Caco-2 (cell line): ENCODE results near the gene HIKESHI. TPM values are rescaled to one million over a fixed set of nuclear protein-coding genes. Genes with fewer than 3 reads are reported as not detected.
"Not testable (repeated sequence)": the region's sequence is repeated elsewhere in the genome, so short reads cannot be mapped to it uniquely, and the experiment has no call there.

Source experiments
- BruUV-seq: library from RNA; stranded (reverse); fragments of 400-500 nt; replicated peaks from 2 replicates; lab custom pipeline; 2021; lab: Mats Ljungman, UMichigan
- CTCF ChIA-PET: fragments of 300-600 bp; sonication (Branson Sonifier 250); formaldehyde crosslinking; loops from one replicate; lab custom pipeline; 2022; ENCODE audit warnings: antibody characterized with exemption; lab: Charles Lee
- POLR2A ChIA-PET: fragments of 300-600 bp; sonication (Branson Sonifier 250); formaldehyde crosslinking; loops from one replicate; lab custom pipeline; 2022; ENCODE audit warnings: antibody characterized with exemption; lab: Charles Lee
- DNase-seq, 2 experiments: peaks; one replicate each; pipeline versions ENCODE4 v3.0.0 to v3.0.0-alpha.2; 2020 to 2022
- H3K27me3 ChIP-seq: replicated peaks from 2 replicates; pipeline ENCODE4 v1.6.0; 2011; ENCODE audit warnings: low read length; ENCODE audit not compliant: control insufficient read depth, insufficient read depth
- H3K36me3 ChIP-seq: 2 replicates; pipeline ENCODE4 v1.5.1; 2011; ENCODE audit warnings: low read length; ENCODE audit not compliant: control insufficient read depth, insufficient read depth
- H3K4me1 ChIP-seq: fragments of 250-450 bp; sonication (Bioruptor Pico); 2 replicates; pipeline ENCODE4 v1.5.1; 2020; ENCODE audit warnings: mild to moderate bottlenecking
- H3K4me3 ChIP-seq: 2 replicates; pipeline ENCODE4 v1.5.1; 2011; ENCODE audit warnings: low read depth, mild to moderate bottlenecking, control low read depth, low read length
- H3K9me3 ChIP-seq: fragments of 250-450 bp; sonication (Bioruptor Pico); 2 replicates; pipeline ENCODE4 v1.5.1; 2020; ENCODE audit warnings: mild to moderate bottlenecking, moderate library complexity
- H3K27ac Mint-ChIP-seq: one replicate; pipeline ENCODE4 v1.8.0; 2022; ENCODE audit warnings: mixed read lengths; ENCODE audit not compliant: unreplicated experiment
- H3K27me3 Mint-ChIP-seq: one replicate; pipeline ENCODE4 v1.8.0; 2022; ENCODE audit warnings: mixed read lengths; ENCODE audit not compliant: insufficient read depth, unreplicated experiment
- H3K36me3 Mint-ChIP-seq: one replicate; pipeline ENCODE4 v1.8.0; 2022; ENCODE audit warnings: mild to moderate bottlenecking, mixed read lengths; ENCODE audit not compliant: insufficient read depth, unreplicated experiment
- H3K4me1 Mint-ChIP-seq: one replicate; pipeline ENCODE4 v1.8.0; 2022; ENCODE audit warnings: low read depth, mixed read lengths; ENCODE audit not compliant: unreplicated experiment
- H3K4me3 Mint-ChIP-seq: one replicate; pipeline ENCODE4 v1.8.0; 2022; ENCODE audit warnings: mild to moderate bottlenecking, moderate library complexity, mixed read lengths; ENCODE audit not compliant: unreplicated experiment
- H3K9me3 Mint-ChIP-seq: one replicate; pipeline ENCODE4 v1.8.0; 2022; ENCODE audit warnings: mixed read lengths; ENCODE audit not compliant: unreplicated experiment
- CTCF ChIP-seq, 2 experiments: fragments of 200-600 bp in 1 of 2; IDR thresholded peaks; 1 replicate in 1 of 2; 2 replicates in 1 of 2; pipeline versions ENCODE4 v1.5.1 to v1.8.0; 2011 to 2022; ENCODE audit warnings: antibody characterized with exemption in 1 of 2, control low read depth in 1 of 2, inconsistent platforms in 1 of 2, low read depth in 1 of 2, low read length in 1 of 2, mild to moderate bottlenecking in 1 of 2, moderate library complexity in 1 of 2; ENCODE audit not compliant: insufficient read depth in 1 of 2, severe bottlenecking in 1 of 2, unreplicated experiment in 1 of 2
- intact Hi-C: fragments of 100-400 bp; cut with micrococcal nuclease; formaldehyde crosslinking; loops from one replicate; pipeline ENCODE4 v1.10.0; 2022; ENCODE audit not compliant: unreplicated experiment
- total RNA-seq: library from RNA; stranded (reverse); gene quantifications from 2 replicates; pipeline ENCODE4 v1.2.3, GENCODE V29; 2022

The HIKESHI gene
- total RNA-seq, 1 experiment from 2014 or later: 82.0 TPM

- CTCF ChIA-PET: no interaction called here
- no peak for DNase-seq
- H3K9me3 Mint-ChIP-seq: no peaks in the 10 kb centered on the region
- H3K27ac Mint-ChIP-seq: no peak overlapping the region
- no TSS peak for BruUV-seq
- POLR2A ChIA-PET: no interaction called here
- Histone ChIP-seq H3K4me3 (no peak overlapping the region), H3K4me1 (no peaks in the 10 kb centered on the region), H3K36me3 (no peaks in the 10 kb centered on the region), H3K9me3 (no peaks in the 10 kb centered on the region), H3K27me3 (no peaks in the 10 kb centered on the region)
- no peaks in the 10 kb centered on the region for H3K27me3 Mint-ChIP-seq
- no peak overlapping the region for H3K4me3 Mint-ChIP-seq
- peaks cover 65% of the 10 kb centered on the region for H3K36me3 Mint-ChIP-seq
- peaks cover 5% of the 10 kb centered on the region for H3K4me1 Mint-ChIP-seq
- intact Hi-C loops: no loop called here
- TF ChIP-seq CTCF (IDR thresholded peaks at IDR 0.05; ENCODE audit: insufficient read depth in 1 of 2, low read depth in 1 of 2, low read length in 1 of 2, severe bottlenecking in 1 of 2, unreplicated experiment in 1 of 2): no peak
Observed at GRCh38 chr11:86279747-86280146, 22.3 kb upstream of the HIKESHI start.

GRCh38 chr11:86287468-86287796 is 14.6 kb upstream of the HIKESHI start:
- no peak for DNase-seq
- H3K4me1 Mint-ChIP-seq: no peaks in the 10 kb centered on the region
- H3K27me3 Mint-ChIP-seq: no peaks in the 10 kb centered on the region
- POLR2A ChIA-PET: no interaction called here
- no TSS peak for BruUV-seq
- intact Hi-C loops: no loop called here
- H3K36me3 Mint-ChIP-seq: peaks cover 31% of the 10 kb centered on the region
- CTCF ChIA-PET: no interaction called here
- Histone ChIP-seq H3K9me3 (no peaks in the 10 kb centered on the region), H3K4me1 (0 out of 2 replicates have a peak, but pooled peaks cover 4% of the 10 kb centered on the region), H3K4me3 (no peak overlapping the region), H3K27me3 (no peaks in the 10 kb centered on the region), H3K36me3 (no peaks in the 10 kb centered on the region)
- no peak overlapping the region for H3K4me3 Mint-ChIP-seq
- H3K9me3 Mint-ChIP-seq: no peaks in the 10 kb centered on the region
- TF ChIP-seq CTCF (IDR thresholded peaks at IDR 0.05; ENCODE audit: insufficient read depth in 1 of 2, low read depth in 1 of 2, low read length in 1 of 2, severe bottlenecking in 1 of 2, unreplicated experiment in 1 of 2): no peak
- no peak overlapping the region for H3K27ac Mint-ChIP-seq

GRCh38 chr11:86288776-86289507 is 13.1 kb upstream of the HIKESHI start:
- Mint-ChIP-seq H3K4me3 (no peak overlapping the region), H3K36me3 (peaks cover 24% of the 10 kb centered on the region), H3K27ac (no peak overlapping the region), H3K27me3 (no peaks in the 10 kb centered on the region), H3K9me3 (no peaks in the 10 kb centered on the region), H3K4me1 (no peaks in the 10 kb centered on the region)
- ChIA-PET CTCF (interaction anchor here (0.7 kb wide), 1 partner anchor 70 kb away, joined by 3 read pairs; no protein-coding TSS in a partner anchor), POLR2A (no interaction called here)
- H3K27me3 ChIP-seq: no peaks in the 10 kb centered on the region
- no TSS peak for BruUV-seq
- no peaks in the 10 kb centered on the region for H3K9me3 ChIP-seq
- 0 out of 2 replicates have a peak, but pooled peaks cover 4% of the 10 kb centered on the region for H3K4me1 ChIP-seq
- DNase-seq: no peak
- no peaks in the 10 kb centered on the region for H3K36me3 ChIP-seq
- no peak overlapping the region for H3K4me3 ChIP-seq
- intact Hi-C loops: no loop called here
- TF ChIP-seq CTCF (IDR thresholded peaks at IDR 0.05; ENCODE audit: insufficient read depth in 1 of 2, low read depth in 1 of 2, low read length in 1 of 2, severe bottlenecking in 1 of 2, unreplicated experiment in 1 of 2): no peak

GRCh38 chr11:86289508-86290280 is 12.3 kb upstream of the HIKESHI start:
- BruUV-seq, H3K36me3 ChIP-seq, H3K4me3 ChIP-seq, H3K9me3 ChIP-seq, DNase-seq, H3K9me3 Mint-ChIP-seq, H3K27me3 ChIP-seq, H3K4me1 Mint-ChIP-seq, H3K4me1 ChIP-seq, H3K4me3 Mint-ChIP-seq, H3K27me3 Mint-ChIP-seq, H3K27ac Mint-ChIP-seq, POLR2A ChIA-PET: not testable (repeated sequence)
- peaks cover 24% of the 10 kb centered on the region for H3K36me3 Mint-ChIP-seq
- CTCF ChIA-PET: interaction anchor here (0.7 kb wide), 1 partner anchor 71 kb away, joined by 3 read pairs; no protein-coding TSS in a partner anchor
- intact Hi-C loops: loop anchor here (2.0 kb wide), 1 partner anchor 247 kb away; no protein-coding TSS in a partner anchor
